GM19438 (cell line): ENCODE measurements around the gene PPP5C.
"Not testable (repeated sequence)": the region's sequence is repeated elsewhere in the genome, so short reads cannot be mapped to it uniquely, and the experiment has no call there.

Experiments used
- ATAC-seq: cut with Tn5 transposase; IDR thresholded peaks from one replicate; pipeline ENCODE4 v1.9.1; 2021; ENCODE audit warnings: low read depth; ENCODE audit not compliant: unreplicated experiment

PPP5C gene

DNA sequence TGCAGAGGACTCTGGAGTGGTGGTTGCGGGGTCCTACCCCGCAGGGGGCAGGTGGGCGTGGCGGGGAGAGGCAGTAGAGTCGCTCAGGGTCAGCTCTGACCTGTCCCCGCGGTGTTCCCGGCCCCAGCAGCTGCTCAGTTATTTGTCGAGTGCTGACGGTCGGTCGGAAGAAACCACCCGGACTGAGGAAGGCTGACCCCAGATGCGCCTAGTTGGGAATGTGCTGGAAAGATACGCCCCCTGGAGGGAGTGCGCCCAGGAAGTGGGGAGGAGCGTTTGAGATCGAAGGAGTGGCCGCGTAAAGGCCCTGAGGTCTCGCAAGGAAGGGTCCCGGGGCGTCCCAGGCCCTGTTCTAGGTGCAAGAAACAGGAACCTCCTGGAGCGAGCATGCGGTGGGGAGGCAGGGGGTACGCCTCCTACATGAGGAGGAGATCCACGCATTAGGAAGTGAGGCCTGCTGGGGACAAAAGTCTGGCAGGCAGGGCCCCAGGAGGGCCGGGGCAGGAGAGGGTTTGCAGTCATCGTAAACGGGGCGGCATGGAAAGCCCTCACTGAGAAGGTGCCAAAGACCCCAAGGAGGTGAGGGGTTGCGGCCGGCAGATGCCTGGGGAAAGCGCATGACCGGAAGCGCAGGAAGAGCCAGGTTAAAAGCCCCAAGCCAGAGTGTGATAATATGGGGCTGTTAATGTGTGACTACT, 57.3 kb downstream of the PPP5C start:
- no peak for ATAC-seq

DNA sequence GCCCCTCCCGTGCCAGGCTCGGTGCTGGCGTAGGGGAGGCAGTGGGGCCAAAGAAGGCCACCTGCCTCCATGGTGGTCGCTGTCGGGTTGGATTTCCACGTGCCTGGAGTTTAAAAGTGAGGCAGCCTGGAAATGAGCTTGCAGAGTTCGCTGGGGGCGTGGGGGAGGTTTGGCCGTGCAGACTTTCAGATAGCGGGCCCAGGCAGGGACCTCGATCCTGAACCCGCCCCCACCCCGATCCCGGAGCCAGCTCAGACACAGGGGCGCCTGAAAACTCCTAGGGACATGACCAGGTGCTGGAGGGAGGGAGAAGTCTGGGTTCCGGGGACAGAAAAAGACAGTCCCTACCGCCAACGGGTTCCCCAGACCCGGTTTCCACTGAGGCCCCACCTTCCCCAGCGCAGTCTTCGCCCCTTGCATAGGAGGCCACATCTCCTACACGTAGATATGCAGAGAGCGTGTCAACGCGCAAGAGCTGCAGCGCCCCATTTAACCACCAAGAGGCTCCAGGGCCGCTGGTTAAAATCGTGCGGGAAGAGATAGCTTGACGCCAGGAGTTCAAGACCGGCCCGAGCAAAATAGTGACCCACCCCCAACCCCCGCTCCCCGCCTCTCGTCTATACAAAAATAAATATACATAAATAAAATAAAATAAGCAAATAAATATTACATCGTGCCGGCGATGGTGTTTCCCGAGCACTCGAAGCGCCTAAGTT, 58.0 kb downstream of the PPP5C start:
- ATAC-seq: no peak

GRCh38 chr19:46406976-46407375, 60.1 kb downstream of the PPP5C start:
- ATAC-seq: no peak

DNA sequence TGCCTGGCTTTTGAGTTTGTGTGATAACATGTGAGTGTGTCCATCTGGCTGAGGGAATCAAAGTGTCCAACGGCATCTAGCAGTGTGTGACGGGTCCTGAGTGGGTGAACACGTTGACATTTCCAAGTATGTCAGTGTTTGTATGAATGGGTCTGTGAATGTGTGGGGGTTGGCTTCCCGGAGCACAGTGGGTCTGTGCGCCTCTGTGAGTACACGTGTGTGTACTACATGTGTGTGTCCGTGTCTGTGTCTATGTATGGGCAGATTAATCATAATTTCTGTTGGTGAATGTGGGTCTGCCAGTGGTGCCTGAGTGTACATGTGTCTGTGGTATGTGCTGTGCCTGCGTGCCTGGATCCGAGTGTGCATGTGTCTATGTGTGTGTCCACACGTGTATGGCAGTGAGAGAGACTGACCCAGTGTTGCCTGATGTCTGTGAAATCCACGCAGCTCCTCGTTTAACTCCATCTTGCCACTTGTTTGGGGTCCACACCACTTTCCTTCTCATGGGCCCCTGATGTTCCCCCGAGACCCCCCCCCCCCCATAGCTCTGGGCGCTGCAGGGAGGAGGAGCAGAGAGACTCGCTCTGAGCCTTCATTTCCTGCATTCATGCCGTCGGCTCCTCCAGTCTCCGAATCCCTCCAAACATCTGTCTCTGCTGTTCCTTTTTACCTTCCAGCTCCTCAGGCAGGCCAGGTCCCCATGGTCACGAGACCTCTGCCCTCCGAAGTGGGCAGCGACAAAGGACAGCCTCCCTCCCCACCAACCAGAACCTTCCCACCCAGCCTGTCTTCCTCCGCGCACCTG, 61.2 kb downstream of the PPP5C start:
- ATAC-seq: no peak

- no peak for ATAC-seq
These were observed 61.8 kb downstream of the PPP5C start for GRCh38 chr19:46408664-46409039.

DNA sequence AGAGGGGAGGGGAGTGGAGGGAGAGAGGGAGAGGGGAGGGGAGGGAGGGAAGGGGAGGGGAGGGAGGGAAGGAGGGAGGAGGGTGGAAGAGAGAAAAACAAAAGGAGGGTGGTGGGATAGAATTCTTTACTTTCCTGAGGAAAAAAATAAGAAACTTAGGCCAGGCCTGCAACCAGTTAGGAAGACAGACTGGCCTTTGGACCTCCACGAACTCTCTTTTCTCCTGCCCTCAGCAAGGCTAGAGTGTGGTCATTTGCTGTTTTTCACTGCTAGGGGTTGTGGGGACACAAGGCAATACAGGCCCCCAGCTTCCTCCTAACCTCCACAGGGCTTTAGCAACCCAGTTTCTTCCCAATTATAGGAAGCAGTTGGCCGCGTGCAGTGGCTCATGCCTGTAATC, 62.3 kb downstream of the PPP5C start:
- no peak for ATAC-seq

GRCh38 chr19:46410205-46411087, 63.6 kb downstream of the PPP5C start:
- no peak for ATAC-seq

GRCh38 chr19:46411088-46411924, 64.4 kb downstream of the PPP5C start:
- no peak for ATAC-seq

DNA sequence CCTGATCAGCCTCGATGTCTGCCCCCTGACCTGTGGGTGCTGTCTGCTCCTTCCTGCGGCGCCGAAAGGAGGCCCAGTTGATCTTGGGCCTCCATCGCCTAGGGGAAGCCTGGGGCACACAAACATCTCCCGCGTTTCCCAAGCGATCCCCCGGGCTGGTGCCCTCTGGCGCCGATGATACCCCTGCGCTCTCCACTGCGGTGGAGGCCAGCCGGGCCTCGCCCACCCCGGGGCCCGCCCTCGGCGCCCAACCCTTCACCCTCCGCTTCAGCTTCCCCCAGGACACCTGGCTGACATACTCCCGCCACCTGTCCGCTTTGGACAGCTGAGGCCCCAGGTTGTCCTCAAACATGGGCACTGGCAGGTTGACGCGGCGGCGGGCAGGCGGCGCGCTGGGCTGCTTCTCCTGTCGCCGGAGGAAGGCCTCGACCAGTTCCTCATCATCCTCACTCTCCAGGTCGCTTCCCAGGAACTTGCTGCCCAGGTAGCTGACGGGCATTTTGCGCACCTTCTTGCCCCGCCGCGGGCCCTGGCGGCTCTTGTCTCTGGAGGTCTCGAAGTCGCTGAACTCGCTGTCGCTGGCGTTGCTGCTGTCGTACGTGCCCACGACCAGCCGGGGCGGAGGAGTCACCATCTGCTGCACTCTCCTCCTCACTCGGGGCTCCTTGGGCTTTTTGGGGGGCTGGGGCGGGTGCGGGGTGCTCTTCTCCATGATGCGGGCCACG, 65.2 kb downstream of the PPP5C start:
- ATAC-seq: no peak

GRCh38 chr19:46412650-46413261, 65.9 kb downstream of the PPP5C start:
- ATAC-seq: no peak

DNA sequence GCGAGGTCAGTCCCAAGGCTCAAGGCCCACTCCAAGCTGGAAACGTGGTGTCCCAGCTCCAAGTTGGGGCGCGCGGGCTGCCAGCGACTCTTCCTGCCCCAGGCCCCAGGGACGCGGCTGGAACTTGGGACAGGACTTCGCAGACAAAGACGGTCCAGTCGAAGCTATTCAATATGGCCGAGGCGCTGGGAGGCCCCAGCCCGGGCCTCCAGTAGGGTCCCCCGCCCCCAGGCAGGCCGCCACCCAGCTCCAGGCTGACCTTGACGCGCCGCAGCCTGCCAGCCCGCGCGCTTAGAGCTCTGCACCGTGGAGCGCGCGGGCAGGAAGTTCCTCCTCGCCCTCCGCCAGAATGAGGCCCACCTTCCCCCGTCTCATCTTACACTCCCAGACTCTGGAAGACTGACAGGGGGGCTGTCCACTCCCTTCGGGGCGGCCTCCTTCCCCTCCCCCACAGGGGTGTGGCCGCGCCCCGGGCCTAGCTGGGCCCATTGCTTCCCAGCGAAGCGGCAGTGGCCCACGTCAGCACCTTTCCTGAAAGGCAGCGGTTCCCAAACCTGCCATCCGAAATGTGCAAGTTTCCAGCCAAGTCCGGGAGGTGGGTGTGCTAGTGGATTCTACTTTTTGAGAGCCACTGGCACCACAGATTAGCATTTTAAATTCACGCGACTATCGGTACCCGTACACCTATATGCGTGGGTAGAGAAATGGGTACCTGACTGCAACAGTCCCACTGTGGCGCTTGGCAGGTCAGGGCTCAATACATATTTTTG, 66.6 kb downstream of the PPP5C start, which contains the start of gene CCDC8:
TSS of gene CCDC8 (minus strand) at position 303 of the 770 bp plus-strand sequence. CDS start 754 bp downstream, outside the sequence.
- no peak for ATAC-seq

DNA sequence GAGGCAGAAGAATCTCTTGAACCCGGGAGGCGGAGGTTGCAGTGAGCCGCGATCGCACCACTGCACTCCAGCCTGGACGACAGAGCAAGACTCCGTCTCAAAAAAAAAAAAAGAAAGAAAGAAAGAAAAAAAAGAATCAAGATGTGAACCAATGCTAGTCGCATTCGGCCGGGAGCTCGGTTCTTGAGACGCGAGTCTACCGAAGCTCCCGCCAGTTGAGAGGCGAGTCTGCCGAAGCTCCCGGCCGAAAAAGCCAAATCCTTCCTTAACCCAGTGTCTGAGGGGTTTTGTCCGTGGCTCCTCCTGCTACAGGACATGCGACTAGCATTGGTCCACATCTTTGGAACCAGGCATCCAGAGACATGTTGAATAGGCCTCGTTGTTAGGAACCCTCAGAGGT, 68.0 kb downstream of the PPP5C start:
- ATAC-seq: not testable (repeated sequence)

- not testable (repeated sequence) for ATAC-seq
These were observed 69.2 kb downstream of the PPP5C start for GRCh38 chr19:46415804-46416709.

GRCh38 chr19:46420056-46420455, 73.2 kb downstream of the PPP5C start:
- no peak for ATAC-seq

DNA sequence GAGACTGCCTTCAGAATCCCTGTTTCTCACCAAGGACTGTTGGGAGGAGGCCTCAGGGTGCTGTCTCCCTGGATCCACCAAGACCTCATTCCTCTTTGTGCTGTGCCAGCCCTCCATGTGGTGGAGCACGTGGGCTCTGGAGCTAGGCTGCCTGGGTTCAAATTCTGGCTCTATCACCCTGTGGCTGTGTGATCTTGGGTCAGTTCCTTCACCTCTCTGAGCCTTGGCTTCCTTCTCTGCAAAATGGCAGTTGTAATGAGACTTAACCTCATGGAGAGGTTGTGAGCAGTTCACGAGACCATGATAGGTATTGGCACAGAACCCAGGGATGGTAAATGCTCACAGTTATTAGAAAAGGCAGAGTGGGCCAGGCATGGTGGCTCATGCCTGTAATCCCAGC, 75.5 kb downstream of the PPP5C start:
- ATAC-seq: no peak

DNA sequence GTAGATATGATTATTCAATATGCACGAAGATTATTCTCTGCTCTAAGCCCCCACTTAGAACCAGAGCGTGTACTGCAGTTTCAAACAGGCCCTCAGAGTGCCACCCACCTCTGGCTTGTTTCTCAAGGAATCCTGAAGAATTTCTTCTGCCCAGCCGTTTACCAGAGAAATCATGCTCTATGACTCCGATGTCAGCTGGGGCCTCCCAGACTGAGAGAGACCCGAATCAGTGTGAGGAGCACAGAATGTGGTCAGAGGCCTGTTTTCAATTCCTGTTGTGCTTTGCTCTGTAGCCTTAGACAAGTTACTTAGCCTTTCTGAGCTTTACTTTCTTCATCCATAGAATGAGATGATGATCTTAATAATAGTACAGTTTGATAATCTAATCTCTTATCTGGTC, 76.3 kb downstream of the PPP5C start:
- no peak for ATAC-seq

DNA sequence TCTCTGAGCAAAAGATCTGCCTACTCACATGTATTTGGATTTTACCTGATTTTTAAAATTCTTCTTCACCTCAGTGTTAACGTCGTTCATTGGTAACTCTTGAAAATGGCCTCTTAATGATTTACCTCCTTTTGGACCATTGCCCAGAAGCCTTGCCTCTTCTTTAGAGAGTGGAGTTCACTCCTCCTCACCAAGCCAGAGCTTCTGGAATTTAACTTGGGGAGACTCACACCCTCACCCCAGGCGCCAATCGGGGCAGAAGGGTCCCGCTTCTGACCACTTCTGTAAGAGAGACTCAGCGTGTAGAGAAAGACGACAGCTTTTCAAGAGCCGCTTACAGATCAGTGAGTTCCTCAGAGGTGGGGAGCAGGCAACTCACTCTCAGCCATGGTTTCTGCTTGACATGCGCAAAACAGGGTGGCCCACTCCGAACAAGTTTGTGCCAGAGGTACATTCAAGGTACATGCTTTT, 79.2 kb downstream of the PPP5C start:
- ATAC-seq: no peak
